Fibroblast of skin of left biceps (primary cell): ENCODE data around the gene DOCK11.
"Not testable (repeated sequence)": the region's sequence is repeated elsewhere in the genome, so short reads cannot be mapped to it uniquely, and the experiment has no call there.

Experiments used
- DNase-seq, 2 experiments: peaks; one replicate each; pipeline ENCODE4 v3.0.0-alpha.2; 2013; ENCODE audit warnings: low read depth in 2 of 2

DOCK11 gene

DNA sequence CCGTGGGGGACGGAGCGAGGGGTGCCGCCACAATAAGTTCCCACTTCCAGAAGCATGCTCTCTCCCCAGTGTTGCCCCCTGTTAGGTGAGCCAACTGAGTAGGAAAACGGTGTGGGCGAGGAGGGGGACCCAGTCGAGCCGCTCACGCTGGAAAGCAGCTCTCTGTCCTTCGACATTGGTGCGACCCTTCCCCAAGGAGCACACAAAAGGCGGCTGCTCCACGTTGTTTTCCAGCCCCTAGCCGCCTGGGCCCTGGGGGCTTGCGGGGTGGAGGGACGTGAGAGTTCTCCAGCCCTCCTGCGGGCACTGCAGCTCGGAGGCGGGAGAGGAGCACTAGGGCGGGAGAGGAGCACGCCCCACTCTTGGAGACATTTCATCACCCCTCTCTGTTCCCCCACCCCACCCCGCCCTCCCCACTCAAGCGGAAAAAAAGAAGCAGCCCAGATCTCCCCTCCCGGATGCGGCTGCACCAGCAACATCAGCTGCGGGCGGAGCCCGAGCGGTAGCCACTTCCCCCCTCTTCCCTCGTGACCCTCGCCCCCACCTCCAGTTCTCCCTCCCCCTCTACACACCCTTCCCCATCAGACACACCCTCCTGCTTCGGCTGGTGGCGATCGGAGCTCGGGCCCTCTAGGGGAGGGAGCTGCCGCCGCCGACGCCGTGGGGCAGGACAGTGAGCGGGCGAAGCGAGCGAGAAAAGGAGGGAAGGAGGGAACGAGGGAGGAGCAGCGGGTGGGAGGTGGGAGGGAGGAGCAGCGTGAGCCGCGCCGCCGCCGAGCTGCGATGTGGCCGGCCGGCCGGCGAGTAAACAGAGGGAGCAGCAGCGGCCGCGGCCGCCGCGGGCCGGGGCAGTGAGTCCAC, at the start of gene DOCK11:
Gene DOCK11 (plus strand): TSS at position 755 of the 861 bp plus-strand sequence. CDS start 157 bp downstream, outside the sequence.
- DNase-seq: peak; percentile 70 to 77

DNA sequence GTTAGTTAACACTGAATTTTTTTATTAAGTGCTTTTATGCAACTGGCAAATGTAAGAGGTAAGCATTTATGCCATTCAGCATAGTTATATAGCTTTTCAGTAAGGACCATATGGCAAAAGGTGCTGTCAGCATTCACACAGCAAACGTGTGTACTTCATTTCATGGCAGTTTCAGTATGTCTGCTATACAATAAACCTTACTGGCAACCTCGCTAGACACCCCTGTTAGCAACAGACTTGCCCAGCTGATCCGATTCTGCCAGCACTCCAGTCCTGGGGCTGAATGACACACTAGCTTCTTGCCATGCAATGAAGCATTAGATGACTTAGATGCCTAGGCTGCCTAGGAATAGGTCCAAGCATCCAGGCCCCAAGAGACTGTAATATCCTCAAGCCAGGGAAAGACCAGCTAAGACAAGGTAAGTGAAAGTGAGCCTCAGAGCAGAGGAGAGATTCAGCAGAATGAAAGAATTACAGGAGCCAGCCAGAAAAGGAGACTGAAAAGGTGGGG, 47.3 kb upstream of the DOCK11 start:
- DNase-seq: no peak

DNA sequence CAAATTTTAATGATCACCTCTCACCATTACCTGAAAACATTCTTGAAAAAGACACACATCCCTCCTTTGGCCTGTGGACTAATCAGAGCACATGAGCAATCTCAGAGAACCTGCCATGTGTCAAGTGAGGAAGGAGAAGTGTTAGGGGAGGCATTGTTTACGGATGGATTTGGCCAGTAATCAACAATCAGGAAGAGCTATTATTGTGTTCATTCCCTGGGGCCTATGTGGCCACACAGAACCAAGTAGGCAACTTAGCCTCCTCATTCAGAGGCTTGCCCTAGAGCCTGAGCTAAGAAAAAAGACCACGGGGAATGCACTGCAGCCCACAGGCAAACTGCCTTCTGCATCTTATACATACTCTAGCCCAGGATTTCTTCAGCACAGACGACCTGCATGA, 40.6 kb upstream of the DOCK11 start:
- no peak for DNase-seq

DNA sequence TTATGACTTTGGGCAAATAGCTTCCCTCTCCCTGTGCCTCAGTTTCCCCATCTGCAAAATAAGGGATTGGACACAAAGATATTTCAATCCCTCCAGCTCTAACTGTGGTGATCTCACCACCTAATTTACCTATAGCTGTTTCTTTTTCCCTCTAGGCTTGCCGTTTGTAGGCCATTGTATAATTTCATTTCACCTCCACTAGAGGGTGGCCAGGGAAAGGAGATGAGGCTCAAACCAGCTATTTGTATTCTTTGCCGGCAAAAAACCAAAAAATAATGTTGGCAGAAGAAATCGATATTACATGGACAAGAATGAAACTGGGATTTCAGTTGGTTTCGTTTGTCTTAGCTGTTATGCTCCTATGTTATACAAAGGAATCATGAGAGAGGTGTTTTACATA, 36.1 kb upstream of the DOCK11 start:
- DNase-seq: peak in 1 of 2 experiments; percentile 8

DNA sequence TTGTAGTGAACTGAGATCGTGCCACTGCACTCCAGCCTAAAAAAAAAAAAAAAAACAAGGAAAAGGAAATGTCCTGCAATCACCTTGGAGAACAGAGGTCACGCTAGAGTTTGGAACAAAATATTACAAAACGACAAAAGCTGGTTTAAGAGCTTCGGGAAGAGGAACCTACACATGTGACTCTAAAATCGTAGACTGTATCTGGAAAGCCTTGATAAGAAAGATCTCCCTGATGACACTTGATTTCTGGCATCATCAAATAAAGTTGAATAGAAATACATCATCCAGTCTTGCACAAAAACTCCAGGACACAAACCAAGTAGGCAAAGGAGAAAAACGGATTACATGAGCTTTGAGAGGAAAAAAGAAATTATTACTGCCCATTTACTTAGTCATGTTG, 31.1 kb upstream of the DOCK11 start:
- no peak for DNase-seq

DNA sequence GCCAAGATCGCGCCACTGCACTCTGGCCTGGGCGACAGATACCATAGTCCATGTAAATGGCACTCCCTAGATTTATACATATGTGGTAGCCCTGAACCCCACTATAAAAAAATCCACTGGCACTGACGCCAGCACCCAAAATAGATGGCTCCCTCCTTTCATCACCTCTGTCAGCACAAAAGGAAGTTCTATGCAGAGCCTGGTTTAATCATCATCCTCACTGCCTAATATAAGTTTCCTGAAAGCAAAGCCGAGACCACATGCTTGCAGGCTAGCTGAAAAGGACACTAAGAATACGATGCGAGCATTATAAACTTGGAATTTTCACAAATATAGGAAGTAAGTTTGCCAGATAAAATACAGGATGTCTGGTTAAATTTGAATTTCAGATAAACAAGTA, 27.5 kb upstream of the DOCK11 start:
- no peak for DNase-seq

DNA sequence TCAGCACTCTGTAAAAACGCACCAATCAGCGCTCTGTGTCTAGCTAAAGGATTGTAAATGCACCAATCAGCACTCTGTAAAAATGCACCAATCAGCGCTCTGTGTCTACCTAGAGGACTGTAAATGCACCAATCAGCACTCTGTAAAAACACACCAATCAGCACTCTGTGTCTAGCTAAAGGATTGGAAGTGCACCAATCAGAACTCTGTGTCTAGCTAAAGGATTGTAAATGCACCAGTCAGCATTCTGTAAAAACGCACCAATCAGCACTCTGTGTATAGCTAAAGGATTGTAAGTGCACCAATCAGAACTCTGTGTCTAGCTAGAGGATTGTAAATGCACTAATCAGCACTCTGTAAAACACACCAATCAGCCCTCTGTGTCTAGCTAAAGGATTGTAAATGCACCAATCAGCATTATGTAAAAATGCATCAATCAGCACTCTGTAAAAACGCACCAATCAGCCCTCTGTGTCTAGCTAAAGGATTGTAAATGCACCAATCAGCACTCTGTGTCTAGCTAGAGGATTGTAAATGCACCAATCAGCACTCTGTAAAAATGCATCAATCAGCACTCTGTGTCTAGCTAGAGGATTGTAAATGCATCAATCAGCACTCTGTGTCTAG, 24.8 kb upstream of the DOCK11 start:
- DNase-seq: not testable (repeated sequence)

DNA sequence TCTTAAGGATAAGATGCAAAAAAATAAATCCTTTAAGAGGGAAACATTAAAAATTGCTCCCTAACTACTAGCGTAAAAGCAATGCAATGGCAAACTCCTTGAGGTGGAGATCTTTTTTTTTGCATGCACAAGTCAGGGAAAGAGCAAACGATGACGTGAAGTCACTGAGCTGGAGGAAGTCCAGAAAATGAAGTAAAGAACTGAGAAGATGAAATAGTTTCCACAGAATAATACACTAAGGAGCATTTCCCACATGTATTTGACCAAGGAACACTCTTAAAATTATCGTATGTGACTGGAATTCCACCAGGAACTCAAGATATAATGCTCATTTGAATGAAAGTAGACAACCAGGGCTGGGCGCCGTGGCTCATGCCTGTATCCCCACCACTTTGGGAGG, 21.0 kb upstream of the DOCK11 start:
- no peak for DNase-seq

DNA sequence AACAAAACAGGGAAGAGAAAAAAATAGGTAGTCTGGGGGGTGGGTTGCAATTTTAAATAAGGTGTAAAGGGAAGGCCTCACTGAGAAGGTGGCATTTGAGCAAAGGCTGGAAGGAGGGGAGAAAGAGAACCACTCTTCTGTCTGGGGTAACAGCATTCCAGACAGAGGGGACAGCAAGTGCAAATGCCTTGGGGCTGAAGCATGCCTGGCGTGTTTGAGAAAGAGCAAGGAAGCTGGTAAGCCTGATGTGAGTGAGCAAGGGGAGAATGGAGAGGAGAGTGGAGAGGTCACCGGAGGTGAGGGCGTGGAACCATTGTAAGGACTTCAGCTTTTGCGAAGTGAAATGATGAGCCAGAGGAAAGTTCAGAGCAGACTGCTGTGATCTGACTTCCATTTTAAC, 19.7 kb upstream of the DOCK11 start:
- no peak for DNase-seq

DNA sequence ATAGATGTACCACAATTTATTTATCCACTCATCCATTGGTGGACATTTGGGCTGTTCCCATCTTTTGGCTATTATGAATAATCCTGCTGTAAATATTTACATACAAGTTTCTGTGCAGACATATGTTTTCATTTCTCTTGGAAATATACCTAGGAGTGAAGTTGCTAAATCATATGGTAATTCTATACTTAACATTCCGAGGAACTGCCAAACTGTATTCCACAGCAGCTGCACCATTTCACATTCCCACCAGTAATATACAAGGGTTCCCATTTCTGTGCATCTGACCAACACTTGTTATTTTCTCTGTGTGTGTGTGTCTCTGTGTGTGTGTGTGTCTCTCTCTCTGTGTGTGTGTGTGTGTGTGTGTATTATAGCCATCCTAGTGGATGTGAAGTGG, 15.4 kb upstream of the DOCK11 start:
- no peak for DNase-seq

DNA sequence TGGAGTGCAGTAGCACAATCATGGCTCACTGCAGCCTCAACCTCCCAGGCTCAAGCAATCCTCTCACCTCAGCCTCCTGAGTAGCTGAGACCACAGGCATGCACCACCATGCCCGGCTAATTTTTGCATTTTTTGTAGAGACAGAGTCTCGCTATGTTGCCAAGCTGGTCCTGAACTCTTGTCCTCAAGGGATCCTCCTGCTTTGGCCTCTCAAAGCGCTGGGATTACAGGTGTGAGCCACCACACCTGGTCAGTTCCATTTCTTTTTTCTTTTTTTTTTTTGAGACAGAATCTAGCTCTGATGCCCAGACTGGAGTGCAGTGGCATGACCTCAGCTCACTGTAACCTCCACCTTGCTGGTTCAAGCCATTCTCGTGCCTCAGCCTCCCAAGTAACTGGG, 13.2 kb upstream of the DOCK11 start:
- not testable (repeated sequence) for DNase-seq

DNA sequence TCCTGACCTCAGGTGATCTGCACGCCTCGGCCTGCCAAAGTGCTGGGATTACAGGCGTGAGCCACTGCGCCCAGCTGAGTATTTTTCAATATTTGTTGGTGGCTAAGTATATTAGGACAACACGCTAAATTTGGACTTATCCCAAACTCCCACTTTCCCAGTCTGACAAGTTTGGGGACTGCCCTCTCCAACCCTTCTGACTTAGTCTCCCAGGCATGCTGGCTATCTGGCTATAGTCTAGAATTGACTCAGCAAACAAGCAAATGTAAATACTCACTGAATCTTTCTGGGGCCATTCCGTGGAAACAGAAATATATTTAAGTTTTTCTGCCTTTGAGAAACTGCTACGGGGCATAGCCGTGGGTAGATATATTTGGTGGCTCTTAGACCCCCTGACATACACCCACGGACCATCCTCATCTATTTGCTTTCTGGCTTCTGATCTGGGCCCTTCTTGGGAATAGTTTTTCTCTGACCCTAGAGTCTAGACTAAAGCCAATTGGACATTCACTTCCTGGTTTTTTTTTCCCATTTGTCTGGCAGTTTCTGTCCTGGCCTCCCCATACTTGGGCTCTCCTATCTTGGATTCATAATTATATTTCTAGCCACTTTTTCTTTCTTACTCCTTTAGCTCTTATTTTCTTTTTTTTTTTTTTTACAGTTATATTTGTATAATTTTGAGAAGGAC, 11.3 kb upstream of the DOCK11 start:
- no peak for DNase-seq

DNA sequence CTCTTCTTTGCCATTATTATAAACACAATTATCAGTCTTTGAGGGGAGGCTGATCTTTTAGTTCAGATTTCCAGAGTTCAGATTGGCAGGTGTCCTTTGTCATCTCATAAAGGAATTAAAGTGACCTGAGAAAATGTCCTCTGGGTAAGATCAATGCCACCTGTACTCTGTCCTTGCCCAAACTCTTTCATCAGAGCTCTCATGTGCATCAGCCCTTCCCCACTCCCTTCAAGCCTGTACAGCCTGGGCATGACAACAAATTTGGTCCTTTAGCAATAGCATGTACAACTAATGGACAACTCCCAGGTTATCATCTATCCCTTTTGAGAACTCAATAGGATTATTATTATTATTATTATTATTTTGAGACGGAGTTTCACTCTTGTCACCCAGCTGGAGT, 8.9 kb upstream of the DOCK11 start:
- DNase-seq: not testable (repeated sequence)

DNA sequence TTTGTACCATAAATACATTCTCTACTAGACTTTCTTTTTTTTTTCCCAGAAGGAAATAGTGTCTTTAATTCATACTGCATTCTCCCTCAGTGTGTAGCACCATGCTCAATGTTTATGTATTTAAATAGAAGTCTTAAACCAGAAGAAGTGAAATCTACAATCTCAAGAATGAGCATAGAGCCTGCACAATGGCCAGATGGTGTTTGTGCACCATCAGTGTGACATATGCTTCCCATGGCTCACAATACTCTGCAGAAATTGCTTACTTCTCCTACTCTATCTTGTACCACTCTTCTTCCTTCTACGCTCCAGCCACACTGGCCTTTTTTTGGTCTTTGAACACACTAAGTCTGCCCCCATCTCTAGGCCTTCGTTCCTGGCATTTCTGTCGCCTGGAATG, 2.6 kb upstream of the DOCK11 start:
- no peak for DNase-seq

DNA sequence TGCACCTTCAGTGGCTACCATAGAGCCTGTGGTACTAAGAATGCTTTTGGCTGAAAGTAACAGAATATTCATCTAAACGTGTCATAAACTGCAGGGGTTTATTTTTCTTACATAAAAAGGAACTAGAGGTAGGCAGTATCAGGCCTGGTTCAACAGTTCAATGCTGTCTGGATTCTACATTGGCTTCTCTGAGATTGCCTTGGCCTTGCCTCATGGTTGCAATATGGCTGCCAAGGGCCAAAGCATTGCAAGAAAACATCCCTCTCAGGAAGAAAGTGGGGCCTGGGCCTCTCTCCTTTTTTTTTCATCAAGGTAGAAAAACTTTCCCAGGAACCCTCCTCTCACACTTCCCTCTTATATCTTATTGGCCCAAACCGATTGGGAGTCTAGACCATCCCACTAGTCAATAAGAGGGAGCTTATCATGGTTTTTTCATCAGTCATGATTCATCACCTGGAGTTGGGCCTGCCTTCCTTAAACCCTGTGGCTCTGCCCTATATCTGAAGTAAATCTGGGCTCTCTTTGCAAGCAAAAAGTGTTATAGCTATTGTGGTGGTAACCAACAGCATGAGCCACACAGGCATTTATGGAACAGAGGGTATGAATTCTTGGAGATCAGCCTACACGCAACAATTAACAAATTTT, 1.8 kb upstream of the DOCK11 start:
- DNase-seq: no peak

DNA sequence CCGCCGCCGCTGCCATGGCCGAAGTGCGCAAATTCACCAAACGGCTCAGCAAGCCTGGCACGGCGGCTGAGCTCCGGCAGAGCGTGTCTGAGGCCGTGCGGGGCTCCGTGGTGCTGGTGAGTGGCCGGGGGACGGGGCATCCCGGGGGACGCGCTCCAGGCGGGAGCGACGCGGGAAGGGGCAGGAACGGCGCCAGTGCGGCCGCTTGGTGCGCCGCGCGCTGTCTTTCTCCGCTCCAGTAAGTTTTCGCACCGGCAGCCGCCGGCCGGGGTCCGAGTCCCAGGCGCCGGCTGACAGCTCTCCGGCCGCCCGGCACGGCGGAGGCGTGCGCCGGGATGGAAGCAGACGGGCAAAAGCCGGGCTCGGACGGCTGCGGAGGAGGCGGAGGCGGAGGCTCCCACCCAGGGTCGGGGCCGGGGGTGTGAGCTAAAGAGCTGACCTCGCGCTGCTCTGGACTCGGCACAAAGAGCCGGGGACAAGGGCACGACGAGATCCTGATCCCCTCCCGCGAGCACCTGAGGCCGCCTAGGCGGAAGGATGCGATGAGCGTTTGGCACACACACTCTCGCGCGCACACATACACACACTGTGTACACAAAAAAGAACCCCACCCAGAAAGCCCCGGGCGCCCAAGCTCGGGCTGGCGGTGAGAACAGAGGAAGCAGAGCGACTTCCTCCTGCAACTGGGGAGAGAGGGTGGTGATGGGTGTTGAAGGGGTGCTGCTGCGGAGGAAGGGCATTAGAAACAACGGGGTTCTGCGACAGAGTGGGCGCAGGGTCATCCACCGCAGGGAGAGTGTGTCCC, 545 bp downstream of the DOCK11 start:
- DNase-seq: no peak

DNA sequence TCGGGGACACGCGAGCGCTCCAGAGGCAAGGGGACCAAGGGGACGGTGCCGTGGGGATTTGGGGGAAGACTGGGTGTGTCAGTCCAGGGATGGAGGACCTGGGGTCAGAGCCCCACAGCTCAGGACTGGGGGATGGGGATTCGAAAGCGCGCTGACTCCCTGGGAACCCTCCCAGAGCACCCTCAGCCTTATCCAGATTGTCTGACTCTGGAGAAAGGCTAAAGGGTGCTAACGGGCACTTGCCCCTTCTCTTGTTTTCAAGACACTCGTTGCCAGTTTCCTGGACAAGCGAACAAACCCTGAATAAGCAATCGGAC, 1.1 kb downstream of the DOCK11 start:
- DNase-seq: no peak

DNA sequence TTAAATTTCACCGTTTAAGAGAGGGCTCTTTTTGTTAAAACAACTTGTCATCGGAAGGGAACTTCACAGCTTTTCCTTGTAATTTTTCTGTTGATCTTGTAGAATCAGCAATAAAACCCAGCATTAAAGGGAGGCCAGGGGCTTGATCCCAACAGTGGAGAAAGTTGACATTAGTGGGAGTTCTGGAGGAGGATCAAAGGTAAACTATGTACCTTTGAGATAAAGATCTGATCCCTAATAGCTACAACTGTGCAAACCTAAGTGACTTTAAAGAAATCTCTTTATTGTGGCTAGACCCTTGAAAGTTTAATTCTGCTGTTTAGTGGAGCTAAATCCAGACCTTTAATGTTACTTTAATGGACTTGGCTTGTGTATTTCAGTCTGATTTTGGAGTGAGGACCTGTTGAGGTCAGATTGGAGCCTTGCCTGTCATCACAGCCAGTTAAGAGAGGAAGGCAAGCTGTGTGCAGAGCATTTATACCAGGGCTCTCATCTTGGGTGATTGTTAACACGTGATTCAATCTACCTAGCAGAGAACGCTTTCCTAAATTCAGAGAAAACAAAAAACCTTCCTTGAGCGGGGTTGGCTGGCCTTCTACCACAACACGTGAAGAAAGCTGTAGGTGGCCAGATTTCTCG, 1.7 kb downstream of the DOCK11 start:
- no peak for DNase-seq

DNA sequence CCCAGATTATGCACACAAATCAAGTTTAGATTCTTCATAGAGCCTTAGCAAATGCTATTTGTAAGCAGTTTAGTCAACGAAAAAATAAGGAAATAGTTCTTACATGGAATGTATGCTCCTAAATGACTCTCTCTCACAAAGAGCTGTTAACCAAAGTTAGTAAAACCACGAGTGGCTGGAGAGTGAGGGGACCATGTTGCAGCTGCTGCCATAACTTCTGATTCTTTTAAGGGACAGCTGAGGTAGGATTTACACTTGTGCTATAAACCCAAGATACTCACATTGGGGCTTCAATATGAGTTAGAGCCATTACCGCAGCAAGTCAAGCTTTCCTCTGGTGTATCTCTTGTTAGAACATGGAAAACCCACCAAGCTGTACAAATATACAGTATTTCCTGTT, 2.7 kb downstream of the DOCK11 start:
- DNase-seq: no peak

DNA sequence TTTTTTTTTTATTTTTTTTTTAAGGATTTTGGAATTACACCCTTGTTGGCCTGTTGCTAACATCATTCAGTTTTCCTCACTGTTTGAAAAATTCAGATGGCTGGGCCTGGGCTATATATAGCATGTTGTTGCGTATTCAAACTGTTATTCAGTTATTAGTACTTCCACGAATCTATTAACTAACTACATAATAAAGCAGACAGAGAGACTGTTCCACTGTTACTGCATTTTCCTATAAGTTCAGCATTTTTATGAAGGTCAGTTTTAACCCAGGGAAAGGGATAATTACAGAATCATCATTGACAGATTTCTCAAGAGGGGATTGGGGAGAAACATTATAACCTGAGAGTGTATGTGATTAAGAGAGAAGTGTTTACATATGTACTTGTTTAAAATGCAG, 3.1 kb downstream of the DOCK11 start:
- DNase-seq: no peak

DNA sequence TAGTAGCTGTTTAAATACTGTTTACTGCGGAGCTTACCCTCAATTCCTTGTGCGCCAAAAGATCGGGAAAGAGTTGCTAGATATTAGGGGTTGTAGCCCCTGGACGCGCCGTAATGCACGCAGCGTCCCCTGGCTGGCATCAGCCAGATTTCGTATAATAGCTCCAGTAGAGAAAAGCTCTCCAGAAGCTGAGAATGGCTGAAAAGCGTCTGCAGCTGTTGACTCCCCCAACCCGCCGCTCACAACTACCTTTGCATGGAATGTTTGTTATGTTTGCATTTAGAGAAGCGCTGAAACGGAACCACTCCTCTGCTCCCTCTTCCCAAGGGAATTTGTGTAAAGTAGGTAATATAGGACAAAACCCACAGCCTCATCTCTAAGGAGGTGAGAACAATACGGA, 3.7 kb downstream of the DOCK11 start:
- DNase-seq: no peak
